OCI-LY1 (cell line): Measurements from ENCODE around the gene ROR2.

Experiments used
- H2AFZ ChIP-seq: fragments of 200-600 bp; sonication (generic), shearing (Covaris generic); 2 replicates; pipeline ENCODE4 v1.6.0; 2014; ENCODE audit warnings: antibody characterized with exemption, mild to moderate bottlenecking, low read length
- H3F3A ChIP-seq: fragments of 200-600 bp; sonication (generic), shearing (Covaris generic); 2 replicates; pipeline ENCODE4 v1.6.0; 2014; ENCODE audit warnings: mild to moderate bottlenecking, antibody characterized with exemption, low read length, moderate library complexity; ENCODE audit not compliant: insufficient read depth
- H3K27ac ChIP-seq: fragments of 200-600 bp; sonication (generic); 2 replicates; pipeline ENCODE4 v1.5.1; 2014; ENCODE audit warnings: low read length, mixed run types, mild to moderate bottlenecking, low read depth; ENCODE audit not compliant: poor library complexity, severe bottlenecking
- H3K27me3 ChIP-seq: fragments of 200-600 bp; sonication (generic); 2 replicates; pipeline ENCODE4 v1.6.0; 2014; ENCODE audit warnings: antibody characterized with exemption, mild to moderate bottlenecking, low read length, moderate library complexity; ENCODE audit not compliant: insufficient read depth
- H3K36me3 ChIP-seq: fragments of 200-600 bp; sonication (generic); 2 replicates; pipeline ENCODE4 v1.6.1; 2014; ENCODE audit warnings: mild to moderate bottlenecking, antibody characterized with exemption, low read length, moderate library complexity, mixed read lengths; ENCODE audit not compliant: insufficient read depth
- H3K4me1 ChIP-seq: fragments of 200-600 bp; sonication (generic); 2 replicates; pipeline ENCODE4 v1.5.1; 2014; ENCODE audit warnings: mild to moderate bottlenecking, low read length, moderate library complexity; ENCODE audit not compliant: insufficient read depth, severe bottlenecking
- H3K4me2 ChIP-seq: fragments of 200-600 bp; sonication (generic), shearing (Covaris generic); 2 replicates; pipeline ENCODE4 v1.6.1; 2014; ENCODE audit warnings: low read length
- H3K4me3 ChIP-seq: fragments of 200-600 bp; sonication (generic); 2 replicates; pipeline ENCODE4 v1.5.1; 2014; ENCODE audit warnings: low read length, low read depth, mild to moderate bottlenecking, mixed read lengths; ENCODE audit not compliant: poor library complexity, severe bottlenecking
- H3K79me2 ChIP-seq: fragments of 200-600 bp; shearing (Covaris generic); 2 replicates; pipeline ENCODE4 v1.6.1; 2016; ENCODE audit warnings: mixed run types, low read length, mixed read lengths; ENCODE audit not compliant: insufficient read depth
- H3K9ac ChIP-seq: fragments of 200-600 bp; sonication (generic), shearing (Covaris generic); 2 replicates; pipeline ENCODE4 v1.6.1; 2014; ENCODE audit warnings: mild to moderate bottlenecking, low read length, mixed read lengths
- H3K9me2 ChIP-seq: fragments of 200-600 bp; sonication (generic), shearing (Covaris generic); 2 replicates; pipeline ENCODE4 v1.6.1; 2014; ENCODE audit warnings: low read depth, mild to moderate bottlenecking, low read length, mixed read lengths
- H3K9me3 ChIP-seq: fragments of 200-600 bp; shearing (Covaris generic); 2 replicates; pipeline ENCODE4 v1.6.1; 2014; ENCODE audit warnings: low read length, mixed read lengths
- H4K20me1 ChIP-seq: fragments of 200-600 bp; sonication (generic), shearing (Covaris generic); 2 replicates; pipeline ENCODE4 v1.6.0; 2016; ENCODE audit warnings: mild to moderate bottlenecking, low read length; ENCODE audit not compliant: insufficient read depth
- CTCF ChIP-seq: fragments of 200-600 bp; sonication (generic), shearing (Covaris generic); IDR thresholded peaks from 2 replicates; pipeline ENCODE4 v1.5.1; 2017; ENCODE audit warnings: mild to moderate bottlenecking, antibody characterized with exemption, low read length, moderate library complexity, mixed read lengths
- EZH2 ChIP-seq: fragments of 200-600 bp; sonication (generic), shearing (Covaris generic); IDR thresholded peaks from 2 replicates; pipeline ENCODE4 v1.8.0; 2017; ENCODE audit warnings: borderline replicate concordance, mixed run types, mild to moderate bottlenecking, antibody characterized with exemption, low read length, moderate library complexity, mixed read lengths

Gene ROR2

GRCh38 chr9:91954841-91955471 is 4.9 kb upstream of the ROR2 start:
- Histone ChIP-seq H3K79me2 (no peaks in the 10 kb centered on the region), H2AFZ (no peak overlapping the region), H3K4me3 (no peak overlapping the region), H3K4me1 (no peaks in the 10 kb centered on the region), H3K9me3 (no peaks in the 10 kb centered on the region), H4K20me1 (no peaks in the 10 kb centered on the region), H3K36me3 (no peaks in the 10 kb centered on the region), H3F3A (no peaks in the 10 kb centered on the region), H3K27me3 (peaks cover 4% of the 10 kb centered on the region; the same call in 1 of the 2 replicates), H3K9me2 (no peaks in the 10 kb centered on the region), H3K9ac (no peak overlapping the region), H3K4me2 (no peak overlapping the region), H3K27ac (no peak overlapping the region)
- TF ChIP-seq CTCF: peak; percentile 72
- no peak for TF ChIP-seq EZH2

- no peak overlapping the region for H3K4me3 ChIP-seq
- H2AFZ ChIP-seq: no peak overlapping the region
- H3K4me2 ChIP-seq: no peak overlapping the region
- H3F3A ChIP-seq: no peaks in the 10 kb centered on the region
- no peaks in the 10 kb centered on the region for H3K4me1 ChIP-seq
- no peak overlapping the region for H3K9ac ChIP-seq
- no peaks in the 10 kb centered on the region for H4K20me1 ChIP-seq
- H3K27ac ChIP-seq: no peak overlapping the region
- H3K9me3 ChIP-seq: no peaks in the 10 kb centered on the region
- H3K27me3 ChIP-seq: peaks cover 4% of the 10 kb centered on the region; the same call in 1 of the 2 replicates
- no peaks in the 10 kb centered on the region for H3K36me3 ChIP-seq
- H3K9me2 ChIP-seq: no peaks in the 10 kb centered on the region
- H3K79me2 ChIP-seq: no peaks in the 10 kb centered on the region
- TF ChIP-seq EZH2 (no peak), CTCF (no peak)
Observed at GRCh38 chr9:91953718-91954117, 3.7 kb upstream of the ROR2 start.

- H3K79me2 ChIP-seq: no peaks in the 10 kb centered on the region
- no peaks in the 10 kb centered on the region for H3K36me3 ChIP-seq
- H3K4me3 ChIP-seq: no peak overlapping the region
- H3K4me1 ChIP-seq: no peaks in the 10 kb centered on the region
- H3K9me2 ChIP-seq: no peaks in the 10 kb centered on the region
- no peak for TF ChIP-seq EZH2
- TF ChIP-seq CTCF: no peak
- peaks cover 4% of the 10 kb centered on the region; the same call in 1 of the 2 replicates for H3K27me3 ChIP-seq
- no peak overlapping the region for H3K4me2 ChIP-seq
- H4K20me1 ChIP-seq: no peaks in the 10 kb centered on the region
- no peak overlapping the region for H3K9ac ChIP-seq
- H3K9me3 ChIP-seq: no peaks in the 10 kb centered on the region
- no peaks in the 10 kb centered on the region for H3F3A ChIP-seq
- H3K27ac ChIP-seq: no peak overlapping the region
- no peak overlapping the region for H2AFZ ChIP-seq
Observed at GRCh38 chr9:91951944-91952520, 2.0 kb upstream of the ROR2 start.
